Measurements from ENCODE around the gene WIPF2. TPM values are rescaled to one million over a fixed set of nuclear protein-coding genes. Genes with fewer than 3 reads are reported as not detected.
A peak's percentile ranks its signal among the peaks of the same experiment; 100 is the strongest.

Gene WIPF2
- total RNA-seq, 1 donor from 2014 or later: 38.3 TPM

- no peak overlapping the region for H3K4me3 ChIP-seq
- H3K27me3 ChIP-seq: no peaks in the 10 kb centered on the region
- intact Hi-C loops (cut with DNase I): no loop called here
- no peaks in the 10 kb centered on the region for H3K4me1 ChIP-seq
- TF ChIP-seq, protein P1, sequence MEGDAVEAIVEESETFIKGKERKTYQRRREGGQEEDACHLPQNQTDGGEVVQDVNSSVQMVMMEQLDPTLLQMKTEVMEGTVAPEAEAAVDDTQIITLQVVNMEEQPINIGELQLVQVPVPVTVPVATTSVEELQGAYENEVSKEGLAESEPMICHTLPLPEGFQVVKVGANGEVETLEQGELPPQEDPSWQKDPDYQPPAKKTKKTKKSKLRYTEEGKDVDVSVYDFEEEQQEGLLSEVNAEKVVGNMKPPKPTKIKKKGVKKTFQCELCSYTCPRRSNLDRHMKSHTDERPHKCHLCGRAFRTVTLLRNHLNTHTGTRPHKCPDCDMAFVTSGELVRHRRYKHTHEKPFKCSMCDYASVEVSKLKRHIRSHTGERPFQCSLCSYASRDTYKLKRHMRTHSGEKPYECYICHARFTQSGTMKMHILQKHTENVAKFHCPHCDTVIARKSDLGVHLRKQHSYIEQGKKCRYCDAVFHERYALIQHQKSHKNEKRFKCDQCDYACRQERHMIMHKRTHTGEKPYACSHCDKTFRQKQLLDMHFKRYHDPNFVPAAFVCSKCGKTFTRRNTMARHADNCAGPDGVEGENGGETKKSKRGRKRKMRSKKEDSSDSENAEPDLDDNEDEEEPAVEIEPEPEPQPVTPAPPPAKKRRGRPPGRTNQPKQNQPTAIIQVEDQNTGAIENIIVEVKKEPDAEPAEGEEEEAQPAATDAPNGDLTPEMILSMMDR (IDR thresholded peaks at IDR 0.05): no peak
- peaks cover 90% of the 10 kb centered on the region for H3K36me3 ChIP-seq
- no peaks in the 10 kb centered on the region for H3K9me3 ChIP-seq
- no peak overlapping the region for H3K27ac ChIP-seq
- ATAC-seq (peak; percentile 29), DNase-seq (no peak)
Observed at GRCh38 chr17:40264458-40265185, 45.5 kb downstream of the WIPF2 start.

- H3K4me1 ChIP-seq: no peaks in the 10 kb centered on the region
- TF ChIP-seq, protein P1 (IDR thresholded peaks at IDR 0.05): no peak
- ATAC-seq (no peak), DNase-seq (no peak)
- H3K27me3 ChIP-seq: no peaks in the 10 kb centered on the region
- peaks cover 86% of the 10 kb centered on the region for H3K36me3 ChIP-seq
- intact Hi-C loops (cut with DNase I): no loop called here
- H3K4me3 ChIP-seq: no peak overlapping the region
- no peak overlapping the region for H3K27ac ChIP-seq
- H3K9me3 ChIP-seq: no peaks in the 10 kb centered on the region
Observed at GRCh38 chr17:40265337-40265736, 46.2 kb downstream of the WIPF2 start.

GRCh38 chr17:40266882-40267281, 47.8 kb downstream of the WIPF2 start:
- H3K4me3 ChIP-seq: no peak overlapping the region
- H3K27me3 ChIP-seq: no peaks in the 10 kb centered on the region
- H3K4me1 ChIP-seq: no peaks in the 10 kb centered on the region
- no peak for DNase-seq
- TF ChIP-seq, protein P1 (IDR thresholded peaks at IDR 0.05): no peak
- intact Hi-C loops (cut with DNase I): no loop called here
- H3K9me3 ChIP-seq: no peaks in the 10 kb centered on the region
- peaks cover 86% of the 10 kb centered on the region for H3K36me3 ChIP-seq
- no peak for ATAC-seq
- no peak overlapping the region for H3K27ac ChIP-seq

DNA sequence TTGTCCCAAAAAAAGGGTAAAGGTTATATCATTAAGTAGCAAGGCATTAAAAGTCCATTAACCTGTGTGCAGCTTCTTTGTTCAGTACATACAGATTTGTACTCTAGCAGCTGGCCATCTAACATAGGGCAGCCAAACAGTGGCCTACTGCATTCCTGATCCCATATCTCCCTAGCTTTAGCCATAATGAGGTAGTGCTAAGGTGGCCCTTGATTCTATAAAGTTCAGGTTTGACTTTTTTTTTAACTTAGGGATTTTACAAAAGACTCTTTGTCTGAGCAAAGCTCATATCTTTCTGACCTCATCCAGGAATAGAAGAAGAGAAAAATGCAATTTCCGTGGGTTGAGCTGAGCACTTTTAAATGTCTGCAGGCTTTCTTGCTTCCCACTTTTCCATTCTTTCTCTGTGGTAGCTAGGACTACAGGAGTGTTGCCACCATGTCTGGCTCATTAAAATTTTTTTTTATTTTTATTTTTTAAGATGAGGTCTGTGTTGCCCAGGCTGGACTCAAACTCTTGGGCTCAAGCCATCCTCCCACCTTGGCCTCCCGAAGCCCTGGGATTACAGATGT, 49.1 kb downstream of the WIPF2 start:
- H3K36me3 ChIP-seq: peaks cover 84% of the 10 kb centered on the region
- intact Hi-C loops (cut with DNase I): no loop called here
- no peak for DNase-seq

GRCh38 chr17:40278414-40278813, 59.3 kb downstream of the WIPF2 start:
- Histone ChIP-seq H3K9me3 (no peaks in the 10 kb centered on the region), H3K4me3 (no peak overlapping the region), H3K36me3 (peaks cover 89% of the 10 kb centered on the region), H3K27ac (no peak overlapping the region), H3K27me3 (no peaks in the 10 kb centered on the region), H3K4me1 (peaks cover 2% of the 10 kb centered on the region)
- intact Hi-C loops (cut with DNase I): no loop called here
- ATAC-seq: no peak
- no peak for DNase-seq
- TF ChIP-seq, protein P1 (IDR thresholded peaks at IDR 0.05): no peak

More for the DNA sequence above, 49.1 kb downstream of the WIPF2 start:
- Histone ChIP-seq H3K9me3 (no peaks in the 10 kb centered on the region), H3K27me3 (no peaks in the 10 kb centered on the region), H3K27ac (no peak overlapping the region), H3K4me3 (no peak overlapping the region), H3K4me1 (no peaks in the 10 kb centered on the region)
- no peak for ATAC-seq
- TF ChIP-seq, protein P1 (IDR thresholded peaks at IDR 0.05): no peak
